ENCODE results near the gene ZSCAN16.

DNA sequence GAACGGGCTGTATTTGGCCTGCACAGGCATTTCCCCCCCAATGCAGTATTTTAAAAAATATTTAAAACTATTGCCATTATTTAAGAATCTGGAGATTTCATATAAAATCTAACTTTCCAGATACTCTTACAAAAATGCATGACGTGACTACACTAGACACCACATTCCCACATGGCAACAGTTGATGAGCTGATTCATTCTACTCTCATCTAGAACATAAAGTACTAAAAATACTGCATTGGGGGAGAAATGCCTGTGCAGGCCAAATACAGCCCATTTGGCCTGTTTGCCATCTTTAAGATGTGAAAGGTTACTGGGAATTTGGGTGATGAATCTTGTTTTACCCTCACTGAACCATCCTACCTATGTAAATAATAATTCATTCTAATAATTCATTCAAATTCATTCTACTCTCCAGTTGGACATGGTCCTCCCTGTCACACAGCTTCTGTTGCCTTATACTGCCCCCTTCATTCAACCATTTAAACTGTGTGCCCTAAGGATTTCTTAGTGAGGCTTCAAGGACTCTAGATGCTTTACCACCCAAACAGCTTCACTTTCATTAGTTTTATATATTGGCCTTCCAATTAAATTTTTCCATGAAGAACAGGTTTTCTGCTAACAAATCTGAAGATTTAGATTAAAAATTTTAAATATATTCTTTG lies 6.9 kb upstream of the ZSCAN16 start:
- TF ChIP-seq CTCF (IDR thresholded peaks at IDR 0.05) (no peak), POLR2A (IDR thresholded peaks at IDR 0.05) (no peak)
